Measurements from ENCODE around the gene MISP. TPM values are rescaled to one million over a fixed set of nuclear protein-coding genes. Genes with fewer than 3 reads are reported as not detected.

The MISP gene
- total and polyA plus RNA-seq, 4 donors, result 14.9 to 23.7 (median 22.1) TPM

DNA sequence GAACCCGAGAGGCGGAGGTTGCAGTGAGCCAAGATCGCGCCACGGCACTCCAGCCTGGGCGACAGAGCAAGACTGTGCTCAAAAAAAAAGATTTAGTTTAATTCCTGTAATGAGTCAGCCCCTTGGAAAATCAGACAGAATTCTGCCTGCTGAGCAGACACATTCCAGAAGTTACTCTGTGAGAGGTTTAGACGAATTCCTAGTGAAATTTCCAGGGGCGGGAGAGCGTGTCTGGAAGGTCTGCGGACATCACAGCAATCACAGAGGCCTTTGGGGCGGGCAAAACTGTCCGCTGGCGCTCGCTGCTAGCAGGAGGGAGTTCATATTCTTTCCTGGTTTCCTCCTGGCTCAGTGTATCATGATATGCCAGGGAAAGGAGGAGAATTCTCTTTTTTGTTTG lies 17.5 kb downstream of the MISP start:
- WGBS, 2 donors, result 68 to 86% methylated on average over 14 of the region's 14 CpGs
- DNase-seq (peak in 2 of 3 donors; percentile 47 to 56), ATAC-seq (ENCODE audit: insufficient read depth, low FRiP score) (no peak)
- Histone ChIP-seq H3K4me3 (no peak overlapping the region), H3K4me1 (ENCODE audit: control insufficient read depth in 5 of 5, insufficient read depth in 5 of 5, low read length in 5 of 5) (peaks cover 0 to 2% (median 0%) of the 10 kb centered on the region in 5 donors), H3K27me3 (ENCODE audit: control insufficient read depth in 3 of 3, insufficient read depth in 3 of 3, low read length in 2 of 3) (no peaks in the 10 kb centered on the region), H3K27ac (ENCODE audit: low read depth in 1 of 2, low read length in 1 of 2) (no peak overlapping the region), H3K9me3 (ENCODE audit: control insufficient read depth in 4 of 4, insufficient read depth in 3 of 4, low read length in 3 of 4) (no peaks in the 10 kb centered on the region), H3K9ac (ENCODE audit: insufficient read depth in 1 of 2, low read length in 2 of 2) (peak overlapping the region in 1 of 2 donors; percentile 13), H3K36me3 (ENCODE audit: control insufficient read depth in 4 of 4, insufficient read depth in 4 of 4, low read length in 4 of 4) (no peaks in the 10 kb centered on the region)
- TF ChIP-seq CTCF (IDR thresholded peaks at IDR 0.05; ENCODE audit: control extremely low read depth, extremely low read depth), result no peak

DNA sequence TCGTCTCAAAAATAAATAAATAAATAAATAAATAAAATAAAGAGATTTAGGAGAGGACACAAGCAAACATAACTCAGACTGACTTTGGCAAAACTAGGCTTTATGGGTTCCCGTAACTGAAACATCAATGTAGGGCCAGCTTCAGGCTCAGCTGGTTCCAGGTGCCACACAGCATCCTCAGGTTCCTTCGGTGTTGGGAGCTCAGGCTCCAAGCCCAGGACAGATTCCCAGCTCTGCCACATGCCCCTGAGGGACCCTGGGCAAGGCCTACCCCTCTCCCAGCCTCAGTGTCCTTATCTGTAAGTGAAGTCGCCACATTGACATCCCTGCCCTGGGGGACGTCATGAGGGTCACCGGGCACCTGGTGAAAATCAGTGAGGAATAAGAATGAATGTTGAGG lies 18.7 kb downstream of the MISP start:
- H3K9ac ChIP-seq (ENCODE audit: insufficient read depth in 1 of 2, low read length in 2 of 2), result no peak overlapping the region
- no peaks in the 10 kb centered on the region for H3K27me3 ChIP-seq (ENCODE audit: control insufficient read depth in 3 of 3, insufficient read depth in 3 of 3, low read length in 2 of 3)
- H3K36me3 ChIP-seq (ENCODE audit: control insufficient read depth in 4 of 4, insufficient read depth in 4 of 4, low read length in 4 of 4), result no peaks in the 10 kb centered on the region
- 84% methylated on average over 6 of the region's 6 CpGs for WGBS, 2 donors
- H3K27ac ChIP-seq (ENCODE audit: low read depth in 1 of 2, low read length in 1 of 2), result no peak overlapping the region
- H3K9me3 ChIP-seq (ENCODE audit: control insufficient read depth in 4 of 4, insufficient read depth in 3 of 4, low read length in 3 of 4), result no peaks in the 10 kb centered on the region
- H3K4me3 ChIP-seq, result no peak overlapping the region
- no peak for ATAC-seq (ENCODE audit: insufficient read depth, low FRiP score)
- TF ChIP-seq CTCF (IDR thresholded peaks at IDR 0.05; ENCODE audit: control extremely low read depth, extremely low read depth), result no peak
- H3K4me1 ChIP-seq (ENCODE audit: control insufficient read depth in 5 of 5, insufficient read depth in 5 of 5, low read length in 5 of 5), result peaks cover 0 to 2% (median 0%) of the 10 kb centered on the region in 5 donors
- DNase-seq, result no peak

- H3K4me3 ChIP-seq, result no peak overlapping the region
- ATAC-seq (ENCODE audit: insufficient read depth, low FRiP score), result no peak
- H3K4me1 ChIP-seq (ENCODE audit: control insufficient read depth in 5 of 5, insufficient read depth in 5 of 5, low read length in 5 of 5), result peaks cover 0 to 2% (median 0%) of the 10 kb centered on the region in 5 donors
- DNase-seq, result peak in 1 of 3 donors; percentile 30
- no peak overlapping the region for H3K27ac ChIP-seq (ENCODE audit: low read depth in 1 of 2, low read length in 1 of 2)
- WGBS, 2 donors, result 9 to 27% methylated on average over 6 of the region's 6 CpGs
- no peak for TF ChIP-seq CTCF (IDR thresholded peaks at IDR 0.05; ENCODE audit: control extremely low read depth, extremely low read depth)
- no peaks in the 10 kb centered on the region for H3K9me3 ChIP-seq (ENCODE audit: control insufficient read depth in 4 of 4, insufficient read depth in 3 of 4, low read length in 3 of 4)
- H3K36me3 ChIP-seq (ENCODE audit: control insufficient read depth in 4 of 4, insufficient read depth in 4 of 4, low read length in 4 of 4), result no peaks in the 10 kb centered on the region
- H3K9ac ChIP-seq (ENCODE audit: insufficient read depth in 1 of 2, low read length in 2 of 2), result no peak overlapping the region
- H3K27me3 ChIP-seq (ENCODE audit: control insufficient read depth in 3 of 3, insufficient read depth in 3 of 3, low read length in 2 of 3), result no peaks in the 10 kb centered on the region
These were observed 20.4 kb downstream of the MISP start for GRCh38 chr19:771332-771785.

DNA sequence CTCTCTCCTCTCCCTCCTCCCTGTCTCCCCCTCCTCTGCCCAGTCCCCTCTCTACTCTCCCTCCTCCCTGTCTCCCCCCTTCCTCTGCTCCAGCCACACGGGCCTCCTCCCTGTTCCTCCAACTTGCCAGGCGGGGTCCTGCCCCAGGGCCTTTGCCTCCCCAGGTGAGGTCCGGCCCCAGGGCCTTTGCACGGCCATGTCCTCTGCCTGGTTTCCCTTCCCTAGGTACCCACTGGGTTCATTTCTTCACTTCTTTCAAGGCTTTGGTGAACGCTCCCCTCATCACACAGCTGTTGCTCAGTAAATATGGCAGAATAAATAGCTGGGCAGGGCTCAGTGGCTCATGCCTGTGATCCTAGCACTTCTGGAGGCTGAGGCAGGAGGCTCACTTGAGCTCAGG lies 21.2 kb downstream of the MISP start:
- no peak for TF ChIP-seq CTCF (IDR thresholded peaks at IDR 0.05; ENCODE audit: control extremely low read depth, extremely low read depth)
- WGBS, 2 donors, result 86 to 89% methylated on average over 5 of the region's 5 CpGs
- H3K4me1 ChIP-seq (ENCODE audit: control insufficient read depth in 5 of 5, insufficient read depth in 5 of 5, low read length in 5 of 5), result peaks cover 0 to 2% (median 0%) of the 10 kb centered on the region in 5 donors
- ATAC-seq (ENCODE audit: insufficient read depth, low FRiP score) (no peak), DNase-seq (no peak)
- no peaks in the 10 kb centered on the region for H3K27me3 ChIP-seq (ENCODE audit: control insufficient read depth in 3 of 3, insufficient read depth in 3 of 3, low read length in 2 of 3)
- no peaks in the 10 kb centered on the region for H3K36me3 ChIP-seq (ENCODE audit: control insufficient read depth in 4 of 4, insufficient read depth in 4 of 4, low read length in 4 of 4)
- no peak overlapping the region for H3K4me3 ChIP-seq
- H3K9ac ChIP-seq (ENCODE audit: insufficient read depth in 1 of 2, low read length in 2 of 2), result no peak overlapping the region
- no peak overlapping the region for H3K27ac ChIP-seq (ENCODE audit: low read depth in 1 of 2, low read length in 1 of 2)
- H3K9me3 ChIP-seq (ENCODE audit: control insufficient read depth in 4 of 4, insufficient read depth in 3 of 4, low read length in 3 of 4), result no peaks in the 10 kb centered on the region
